Glutamatergic neuron (in vitro differentiated cells): ENCODE measurements around the gene AP4E1. TPM values are rescaled to one million over a fixed set of nuclear protein-coding genes. Genes with fewer than 3 reads are reported as not detected.

ENCODE experiments used
- DNase-seq: peaks from one replicate; pipeline ENCODE4 v3.0.0; 2022
- H3K27ac Mint-ChIP-seq: one replicate; pipeline ENCODE4 v1.8.0; 2020; ENCODE audit warnings: mild to moderate bottlenecking, mixed read lengths, inconsistent platforms; ENCODE audit not compliant: unreplicated experiment
- H3K27me3 Mint-ChIP-seq: one replicate; pipeline ENCODE4 v1.8.0; 2020; ENCODE audit warnings: mild to moderate bottlenecking, moderate library complexity, mixed read lengths, inconsistent platforms; ENCODE audit not compliant: unreplicated experiment
- H3K36me3 Mint-ChIP-seq: one replicate; pipeline ENCODE4 v1.8.0; 2020; ENCODE audit warnings: mild to moderate bottlenecking, mixed read lengths, inconsistent platforms; ENCODE audit not compliant: unreplicated experiment
- H3K4me1 Mint-ChIP-seq: one replicate; pipeline ENCODE4 v1.8.0; 2020; ENCODE audit warnings: mild to moderate bottlenecking, low read depth, mixed read lengths, inconsistent platforms; ENCODE audit not compliant: unreplicated experiment
- H3K4me3 Mint-ChIP-seq: one replicate; pipeline ENCODE4 v1.8.0; 2020; ENCODE audit warnings: mild to moderate bottlenecking, mixed read lengths, inconsistent platforms; ENCODE audit not compliant: unreplicated experiment
- H3K9me3 Mint-ChIP-seq: one replicate; pipeline ENCODE4 v1.8.0; 2020; ENCODE audit warnings: mild to moderate bottlenecking, moderate library complexity, mixed read lengths, inconsistent platforms; ENCODE audit not compliant: unreplicated experiment
- CTCF ChIP-seq: fragments of 200-600 bp; sonication (generic); IDR thresholded peaks from one replicate; pipeline ENCODE4 v1.5.0; 2021; ENCODE audit not compliant: partially characterized antibody, unreplicated experiment
- total RNA-seq: library from RNA; stranded (reverse); fragmentation: NEBNext Ultra II Directional; extraction: Animal tissue kit (Norgen Biotek cat#: 25700); gene quantifications from one replicate; pipeline ENCODE4 v1.2.1, GENCODE V29; 2021; ENCODE audit not compliant: unreplicated experiment

Gene AP4E1
- total RNA-seq, 1 donor from 2014 or later = 15.9 TPM

GRCh38 chr15:51007131-51007666 is 98.7 kb downstream of the AP4E1 start:
- Mint-ChIP-seq H3K27ac (no peak overlapping the region), H3K4me1 (no peaks in the 10 kb centered on the region), H3K9me3 (peaks cover 3% of the 10 kb centered on the region), H3K4me3 (no peak overlapping the region), H3K36me3 (peaks cover 21% of the 10 kb centered on the region), H3K27me3 (peaks cover 2% of the 10 kb centered on the region)
- TF ChIP-seq CTCF = no peak
- DNase-seq = no peak

GRCh38 chr15:51011212-51011611 is 102.7 kb downstream of the AP4E1 start:
- TF ChIP-seq CTCF = no peak
- Mint-ChIP-seq H3K9me3 (peaks cover 3% of the 10 kb centered on the region), H3K27me3 (peaks cover 2% of the 10 kb centered on the region), H3K36me3 (peaks cover 18% of the 10 kb centered on the region), H3K4me3 (no peak overlapping the region), H3K4me1 (no peaks in the 10 kb centered on the region), H3K27ac (no peak overlapping the region)
- DNase-seq = no peak

- Mint-ChIP-seq H3K4me3 (no peak overlapping the region), H3K36me3 (peaks cover 5% of the 10 kb centered on the region), H3K27ac (no peak overlapping the region), H3K9me3 (peaks cover 2% of the 10 kb centered on the region), H3K4me1 (no peaks in the 10 kb centered on the region), H3K27me3 (no peaks in the 10 kb centered on the region)
- no peak for TF ChIP-seq CTCF
- DNase-seq = no peak
Observed at GRCh38 chr15:51016615-51017014, 108.1 kb downstream of the AP4E1 start.

GRCh38 chr15:51022206-51022605 is 113.7 kb downstream of the AP4E1 start:
- Mint-ChIP-seq H3K9me3 (peaks cover 2% of the 10 kb centered on the region), H3K4me3 (no peak overlapping the region), H3K4me1 (peaks cover 1% of the 10 kb centered on the region), H3K27ac (no peak overlapping the region), H3K27me3 (no peaks in the 10 kb centered on the region), H3K36me3 (peaks cover 5% of the 10 kb centered on the region)
- DNase-seq = no peak
- no peak for TF ChIP-seq CTCF

GRCh38 chr15:51023499-51023898 is 115.0 kb downstream of the AP4E1 start:
- H3K27me3 Mint-ChIP-seq = no peaks in the 10 kb centered on the region
- H3K4me3 Mint-ChIP-seq = no peak overlapping the region
- H3K36me3 Mint-ChIP-seq = peaks cover 5% of the 10 kb centered on the region
- no peak for DNase-seq
- no peak for TF ChIP-seq CTCF
- no peak overlapping the region for H3K27ac Mint-ChIP-seq
- H3K9me3 Mint-ChIP-seq = peaks cover 2% of the 10 kb centered on the region
- peaks cover 1% of the 10 kb centered on the region for H3K4me1 Mint-ChIP-seq
